ENCODE measurements around the gene LGR6. TPM values are rescaled to one million over a fixed set of nuclear protein-coding genes. Genes with fewer than 3 reads are reported as not detected.

Gene LGR6
- total RNA-seq, 1 experiment from 2014 or later: 0.26 TPM

- Histone ChIP-seq H3K9ac (ENCODE audit: low read length) (no peak overlapping the region), H3K9me2 (replicated peaks; ENCODE audit: low read length) (no peaks in the 10 kb centered on the region), H4K20me1 (ENCODE audit: low read length) (no peaks in the 10 kb centered on the region), H3K9me3 (ENCODE audit: low read length) (no peaks in the 10 kb centered on the region), H3F3A (ENCODE audit: low read length, unreplicated experiment) (no peaks in the 10 kb centered on the region), H3K27me3 (ENCODE audit: low read length) (no peaks in the 10 kb centered on the region), H3K27ac (ENCODE audit: low read length) (no peak overlapping the region), H3K36me3 (ENCODE audit: low read depth, low read length) (no peaks in the 10 kb centered on the region), H3K4me1 (ENCODE audit: insufficient read depth, low read length) (no peaks in the 10 kb centered on the region), H3K4me2 (ENCODE audit: low read length) (no peak overlapping the region), H2AFZ (ENCODE audit: low read length) (no peak overlapping the region), H3K4me3 (ENCODE audit: low read length) (no peak overlapping the region), H3K79me2 (ENCODE audit: low read length) (no peaks in the 10 kb centered on the region)
- intact Hi-C loops (cut with micrococcal nuclease): no loop called here
- CTCF ChIA-PET: no interaction called here
- TF ChIP-seq CTCF (conservative IDR thresholded peaks at IDR 0.05; ENCODE audit: low read depth, low read length): no peak
- no peak for TF ChIP-seq EZH2 (IDR thresholded peaks at IDR 0.05; ENCODE audit: low read length, unreplicated experiment)
- no TSS peak for BruUV-seq (replicated peaks)
- ATAC-seq (no peak), DNase-seq (no peak)
- POLR2A ChIA-PET (ENCODE audit: unreplicated experiment): no interaction called here
Measured at GRCh38 chr1:202263628-202264027, 70.0 kb downstream of the LGR6 start.

GRCh38 chr1:202264300-202264699 is 70.7 kb downstream of the LGR6 start:
- Histone ChIP-seq H3K27ac (ENCODE audit: low read length) (no peak overlapping the region), H3K9me2 (replicated peaks; ENCODE audit: low read length) (no peaks in the 10 kb centered on the region), H2AFZ (ENCODE audit: low read length) (no peak overlapping the region), H4K20me1 (ENCODE audit: low read length) (no peaks in the 10 kb centered on the region), H3K4me1 (ENCODE audit: insufficient read depth, low read length) (no peaks in the 10 kb centered on the region), H3K9me3 (ENCODE audit: low read length) (no peaks in the 10 kb centered on the region), H3F3A (ENCODE audit: low read length, unreplicated experiment) (no peaks in the 10 kb centered on the region), H3K4me2 (ENCODE audit: low read length) (no peak overlapping the region), H3K36me3 (ENCODE audit: low read depth, low read length) (no peaks in the 10 kb centered on the region), H3K4me3 (ENCODE audit: low read length) (no peak overlapping the region), H3K27me3 (ENCODE audit: low read length) (no peaks in the 10 kb centered on the region), H3K79me2 (ENCODE audit: low read length) (no peaks in the 10 kb centered on the region), H3K9ac (ENCODE audit: low read length) (no peak overlapping the region)
- intact Hi-C loops (cut with micrococcal nuclease): no loop called here
- no TSS peak for BruUV-seq (replicated peaks)
- DNase-seq (no peak), ATAC-seq (no peak)
- ChIA-PET POLR2A (ENCODE audit: unreplicated experiment) (no interaction called here), CTCF (no interaction called here)
- TF ChIP-seq EZH2phosphoT487 (IDR thresholded peaks at IDR 0.05; ENCODE audit: borderline replicate concordance, low read length) (no peak), CTCF (conservative IDR thresholded peaks at IDR 0.05; ENCODE audit: low read depth, low read length) (no peak), EZH2 (IDR thresholded peaks at IDR 0.05; ENCODE audit: low read length, unreplicated experiment) (no peak)

GRCh38 chr1:202264726-202265125 is 71.1 kb downstream of the LGR6 start:
- BruUV-seq (replicated peaks): no TSS peak
- POLR2A ChIA-PET (ENCODE audit: unreplicated experiment): no interaction called here
- no peaks in the 10 kb centered on the region for H3K27me3 ChIP-seq (ENCODE audit: low read length)

More at GRCh38 chr1:202264726-202265125, 71.1 kb downstream of the LGR6 start:
- H2AFZ ChIP-seq (ENCODE audit: low read length): no peak overlapping the region
- H3K27ac ChIP-seq (ENCODE audit: low read length): no peak overlapping the region
- CTCF ChIA-PET: no interaction called here
- no peak for DNase-seq
- intact Hi-C loops (cut with micrococcal nuclease): no loop called here
- no peaks in the 10 kb centered on the region for H3K36me3 ChIP-seq (ENCODE audit: low read depth, low read length)
- no peaks in the 10 kb centered on the region for H3K9me2 ChIP-seq (replicated peaks; ENCODE audit: low read length)
- H3F3A ChIP-seq (ENCODE audit: low read length, unreplicated experiment): no peaks in the 10 kb centered on the region
- H3K9ac ChIP-seq (ENCODE audit: low read length): no peak overlapping the region
- no peak overlapping the region for H3K4me2 ChIP-seq (ENCODE audit: low read length)
- H3K4me1 ChIP-seq (ENCODE audit: insufficient read depth, low read length): no peaks in the 10 kb centered on the region
- H3K4me3 ChIP-seq (ENCODE audit: low read length): no peak overlapping the region
- no peaks in the 10 kb centered on the region for H3K79me2 ChIP-seq (ENCODE audit: low read length)
- TF ChIP-seq EZH2phosphoT487 (IDR thresholded peaks at IDR 0.05; ENCODE audit: borderline replicate concordance, low read length) (no peak), EZH2 (IDR thresholded peaks at IDR 0.05; ENCODE audit: low read length, unreplicated experiment) (no peak), CTCF (conservative IDR thresholded peaks at IDR 0.05; ENCODE audit: low read depth, low read length) (no peak)
- no peak for ATAC-seq
- no peaks in the 10 kb centered on the region for H4K20me1 ChIP-seq (ENCODE audit: low read length)
- H3K9me3 ChIP-seq (ENCODE audit: low read length): no peaks in the 10 kb centered on the region

Measured in PC-3 (cell line).